ENCODE measurements around the gene GLB1L2.

The GLB1L2 gene

GRCh38 chr11:134398644-134399292 lies 67.0 kb downstream of the GLB1L2 start:
- CTCF ChIA-PET = no interaction called here
- DNase-seq (ENCODE audit: low spot score) = no peak
- TF ChIP-seq CTCF (conservative IDR thresholded peaks at IDR 0.05; ENCODE audit: low read depth) = no peak
- POLR2A ChIA-PET (ENCODE audit: low non-redundant PET) = no interaction called here
- no peak overlapping the region for H3K27ac ChIP-seq

DNA sequence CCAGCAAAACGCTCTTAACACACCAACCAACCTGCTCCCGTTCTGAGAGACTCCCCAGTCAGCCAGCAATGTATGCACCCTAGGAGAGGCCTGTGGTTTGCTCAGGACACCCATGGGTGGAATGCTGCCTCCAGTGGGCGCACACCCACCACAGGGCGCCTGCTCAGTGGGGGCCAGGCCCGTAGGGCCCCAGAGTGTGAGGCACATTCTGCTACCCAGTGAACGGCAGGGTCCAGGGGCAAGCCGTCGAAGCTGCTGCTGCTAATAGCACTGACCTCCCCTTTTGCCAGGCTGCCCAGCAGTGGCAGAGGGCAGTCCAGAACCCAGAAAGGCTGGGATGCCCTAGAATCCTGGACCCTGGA lies 67.5 kb downstream of the GLB1L2 start:
- ChIA-PET POLR2A (ENCODE audit: low non-redundant PET) (no interaction called here), CTCF (no interaction called here)
- no peak for TF ChIP-seq CTCF (conservative IDR thresholded peaks at IDR 0.05; ENCODE audit: low read depth)
- DNase-seq (ENCODE audit: low spot score) = no peak
- no peak overlapping the region for H3K27ac ChIP-seq

DNA sequence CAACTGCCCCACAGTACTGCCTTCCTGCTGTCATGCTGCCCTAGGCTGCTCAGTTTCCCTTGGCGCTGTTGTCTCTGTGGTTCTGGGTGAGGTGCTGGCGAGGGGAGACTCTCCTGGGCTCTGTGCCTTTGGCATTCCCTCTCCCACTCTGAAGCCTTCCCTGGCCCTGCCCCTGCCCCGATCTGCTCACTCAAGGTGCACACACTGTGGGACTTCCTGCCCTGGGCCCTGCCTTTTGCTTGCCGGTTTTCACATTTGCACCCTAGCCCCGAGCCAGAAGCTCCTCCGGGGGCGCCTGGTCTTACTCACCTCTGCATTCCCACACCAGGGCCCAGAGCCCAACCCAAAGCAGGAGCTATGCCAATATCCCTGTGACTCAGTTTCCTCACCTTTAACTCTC lies 68.2 kb downstream of the GLB1L2 start:
- CTCF ChIA-PET = no interaction called here
- no peak for DNase-seq (ENCODE audit: low spot score)
- POLR2A ChIA-PET (ENCODE audit: low non-redundant PET) = no interaction called here
- H3K27ac ChIP-seq = no peak overlapping the region
- TF ChIP-seq CTCF (conservative IDR thresholded peaks at IDR 0.05; ENCODE audit: low read depth) = no peak

DNA sequence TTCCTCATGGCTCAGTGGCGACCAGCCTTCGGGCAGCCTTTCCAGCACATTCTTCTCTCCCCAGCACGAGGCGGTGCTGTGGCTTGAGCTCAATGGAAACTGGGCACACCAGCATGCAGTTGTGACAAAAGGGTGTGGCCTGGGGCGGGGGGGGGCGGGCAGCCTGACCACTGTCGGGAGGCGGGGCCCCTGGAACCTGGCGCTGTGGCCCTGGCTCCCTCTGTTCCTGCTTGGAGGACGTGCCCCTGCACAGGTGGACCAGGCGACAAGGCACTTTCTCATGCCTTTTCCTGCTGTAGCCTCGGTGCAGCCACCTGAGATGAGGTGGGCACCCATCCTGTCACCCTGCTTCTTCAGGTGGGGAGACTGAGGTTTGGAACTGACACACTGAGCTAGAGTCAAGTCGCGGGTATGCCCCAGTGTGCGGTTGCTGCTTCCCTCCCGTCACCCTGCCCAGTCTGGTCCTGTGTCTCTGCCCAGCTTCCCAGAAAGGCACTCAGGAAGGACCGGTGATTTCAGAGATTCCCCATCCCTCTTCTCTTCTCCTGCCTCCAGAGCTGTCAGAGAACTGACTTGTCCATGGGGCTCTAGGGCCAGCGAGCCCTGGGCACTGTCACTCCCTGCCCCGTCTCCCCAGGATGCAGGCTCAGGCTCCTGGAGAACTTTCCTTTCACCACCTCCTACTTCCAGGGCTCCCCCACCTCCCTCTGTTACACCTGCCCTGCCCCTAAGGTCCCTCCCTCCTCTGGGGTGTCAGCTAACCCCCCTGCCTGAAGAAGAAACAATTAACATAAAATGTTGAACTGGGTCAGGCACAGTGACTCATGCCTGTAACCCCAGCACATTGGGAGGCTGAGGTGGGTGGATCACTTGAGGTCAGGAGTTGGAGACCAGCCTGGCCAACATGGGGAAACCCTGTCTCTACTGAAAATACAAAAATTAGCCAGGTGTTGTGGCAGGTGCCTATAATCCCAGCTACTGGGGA lies 70.3 kb downstream of the GLB1L2 start:
- no peak for TF ChIP-seq CTCF (conservative IDR thresholded peaks at IDR 0.05; ENCODE audit: low read depth)
- no peak for DNase-seq (ENCODE audit: low spot score)
- H3K27ac ChIP-seq = no peak overlapping the region
- POLR2A ChIA-PET (ENCODE audit: low non-redundant PET) = interaction anchor here (0.6 kb wide), 1 partner anchor 10 kb away, joined by 4 read pairs; no protein-coding TSS in a partner anchor
- CTCF ChIA-PET = no interaction called here

DNA sequence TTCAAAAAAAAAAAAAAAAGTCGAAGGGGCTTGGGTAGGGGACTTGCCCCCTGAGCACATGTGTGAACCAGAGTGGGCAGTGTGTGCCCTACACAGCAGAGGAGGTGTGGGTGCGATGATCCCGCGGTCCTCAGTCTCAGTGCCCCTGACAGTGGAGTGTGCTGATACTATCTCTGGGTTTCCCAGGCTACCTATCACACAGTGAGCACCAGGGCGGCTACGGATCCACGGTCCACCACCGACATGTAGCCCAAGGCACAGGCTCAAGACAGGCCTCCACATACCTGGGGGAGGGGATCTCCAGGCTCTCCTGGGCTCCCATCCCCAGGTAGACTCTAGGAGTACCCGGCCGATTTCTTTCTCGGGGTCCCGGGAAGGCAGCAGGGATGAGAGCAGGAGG lies 71.1 kb downstream of the GLB1L2 start:
- ChIA-PET CTCF (no interaction called here), POLR2A (ENCODE audit: low non-redundant PET) (no interaction called here)
- no peak for DNase-seq (ENCODE audit: low spot score)
- H3K27ac ChIP-seq = no peak overlapping the region
- TF ChIP-seq CTCF (conservative IDR thresholded peaks at IDR 0.05; ENCODE audit: low read depth) = no peak

- POLR2A ChIA-PET (ENCODE audit: low non-redundant PET) = interaction anchor here (0.6 kb wide), 1 partner anchor 338 kb away, joined by 3 read pairs; no protein-coding TSS in a partner anchor
- no peak for TF ChIP-seq CTCF (conservative IDR thresholded peaks at IDR 0.05; ENCODE audit: low read depth)
- H3K27ac ChIP-seq = no peak overlapping the region
- CTCF ChIA-PET = interaction anchor here (0.5 to 1.2 kb wide), 2 partner anchors 16 to 497 kb away, joined by 3 to 4 read pairs; no protein-coding TSS in a partner anchor
- no peak for DNase-seq (ENCODE audit: low spot score)
Observed at GRCh38 chr11:134404575-134405341, 73.0 kb downstream of the GLB1L2 start.
